SKM-1 (cell line): Measurements from ENCODE around the gene KRT74.

Experiments used
- DNase-seq: peaks from one replicate; lab custom pipeline; 2025; ENCODE audit not compliant: unreplicated experiment; lab: John Stamatoyannopoulos, UW

Gene KRT74

GRCh38 chr12:52539821-52540173 lies 33.8 kb downstream of the KRT74 start:
- no peak for DNase-seq

- DNase-seq: no peak
These were observed 34.4 kb downstream of the KRT74 start for GRCh38 chr12:52539083-52539820.

- no peak for DNase-seq
These were observed 36.5 kb downstream of the KRT74 start for GRCh38 chr12:52537101-52537500.

GRCh38 chr12:52535574-52535973 lies 38.1 kb downstream of the KRT74 start:
- DNase-seq: no peak

GRCh38 chr12:52534482-52534881 lies 39.2 kb downstream of the KRT74 start:
- no peak for DNase-seq

GRCh38 chr12:52533686-52534470 lies 39.8 kb downstream of the KRT74 start:
- DNase-seq: no peak

GRCh38 chr12:52532636-52533035 lies 41.0 kb downstream of the KRT74 start:
- no peak for DNase-seq

- no peak for DNase-seq
These were observed 41.9 kb downstream of the KRT74 start for GRCh38 chr12:52531566-52532300.

GRCh38 chr12:52530905-52531304 lies 42.7 kb downstream of the KRT74 start:
- no peak for DNase-seq

GRCh38 chr12:52530366-52530765 lies 43.3 kb downstream of the KRT74 start:
- DNase-seq: no peak

GRCh38 chr12:52529846-52530245 lies 43.8 kb downstream of the KRT74 start:
- no peak for DNase-seq

- no peak for DNase-seq
These were observed 44.2 kb downstream of the KRT74 start for GRCh38 chr12:52529417-52529816.

- no peak for DNase-seq
These were observed 45.0 kb downstream of the KRT74 start for GRCh38 chr12:52528641-52529143.

GRCh38 chr12:52527121-52527800 lies 46.4 kb downstream of the KRT74 start:
- no peak for DNase-seq

- no peak for DNase-seq
These were observed 47.1 kb downstream of the KRT74 start for GRCh38 chr12:52526511-52526951.

GRCh38 chr12:52525661-52526499 lies 47.8 kb downstream of the KRT74 start:
- no peak for DNase-seq

- no peak for DNase-seq
These were observed 48.6 kb downstream of the KRT74 start for GRCh38 chr12:52524898-52525591.

- DNase-seq: no peak
These were observed 49.3 kb downstream of the KRT74 start for GRCh38 chr12:52524241-52524897.

GRCh38 chr12:52523824-52524223 lies 49.8 kb downstream of the KRT74 start:
- no peak for DNase-seq
